GM12878 (cell line): Measurements from ENCODE around the gene TRIL. TPM values are rescaled to one million over a fixed set of nuclear protein-coding genes. Genes with fewer than 3 reads are reported as not detected.

ENCODE experiments used
- BCL11A ChIP-seq: IDR thresholded peaks from 2 replicates; pipeline ENCODE4 v1.6.1; 2011; ENCODE audit warnings: low read depth, low read length
- BCL3 ChIP-seq: IDR thresholded peaks from 2 replicates; pipeline ENCODE4 v1.6.1; 2011; ENCODE audit warnings: borderline replicate concordance, low read depth, mild to moderate bottlenecking, moderate library complexity, low read length; ENCODE audit not compliant: insufficient read depth, poor library complexity, severe bottlenecking
- CBFB ChIP-seq: IDR thresholded peaks from 2 replicates; pipeline ENCODE4 v1.6.1; 2016; ENCODE audit warnings: antibody characterized with exemption, low read depth
- RUNX3 ChIP-seq: IDR thresholded peaks from 2 replicates; pipeline ENCODE4 v1.6.1; 2012; ENCODE audit warnings: low read length, inconsistent platforms
- TBL1XR1 ChIP-seq: IDR thresholded peaks from 2 replicates; pipeline ENCODE4 v1.6.1; 2012; ENCODE audit warnings: low read depth, low read length, improper control_type of control experiment
- polyA plus RNA-seq, 11 experiments: library from polyadenylated mRNA; depleted of rRNA in 4 of 11; unstranded in 6 of 11; stranded (reverse) in 5 of 11; fragments of >200 nt; fragmentation: Nextera tagmentation in 4 of 11; fragmentation: Illumina TruSeq in 1 of 11; extraction: Ambion mirVana in 4 of 11; extraction: Trizol in 1 of 11; gene quantifications; 1 replicate in 1 of 11; 2 replicates in 10 of 11; pipeline versions ENCODE4 v1.2.1 to v1.2.3, GENCODE V29; 2011 to 2016; ENCODE audit warnings: inconsistent platforms in 2 of 11, missing spikeins in 2 of 11, low read depth in 1 of 11
- total RNA-seq, 4 experiments: library from RNA; depleted of rRNA in 3 of 4; stranded (reverse); fragments of >200 nt in 3 of 4; fragmentation: Illumina TruSeq in 1 of 4; extraction: Trizol in 1 of 4; gene quantifications; 2 replicates each; pipeline versions ENCODE4 v1.2.1 to v1.2.3, GENCODE V29; 2013 to 2021

TRIL gene
- total and polyA plus RNA-seq, 10 of the 15 experiments (the other 5 are each of a cell fraction or from before 2014, with no cell fraction given): not detected

- TF ChIP-seq BCL3: no peak
- TF ChIP-seq TBL1XR1: no peak
- TF ChIP-seq RUNX3: no peak
- TF ChIP-seq BCL11A: no peak
- TF ChIP-seq CBFB: no peak
Observed at GRCh38 chr7:28903730-28904577, 54.2 kb downstream of the TRIL start (continued).

Other genes with a start within 250 kb of the TRIL start
- gene CPVL, start 188.2 kb upstream of the TRIL start, total RNA-seq (2014; rRNA removed): not detected in 2 replicates
- not detected in 2 replicates for gene CPVL, start 188.2 kb upstream of the TRIL start, total RNA-seq (2014; rRNA removed; fragmentation: Illumina TruSeq; extraction: Trizol)
- 0.59 TPM in 1 of 2 replicates, not detected in the other for gene CPVL, start 188.2 kb upstream of the TRIL start, total RNA-seq (2021)
- gene CPVL, start 188.2 kb upstream of the TRIL start, polyA plus RNA-seq (2011; rRNA removed): 0.13 TPM in 1 of 2 replicates, not detected in the other
- gene CPVL, start 188.2 kb upstream of the TRIL start, polyA plus RNA-seq (2014; fragmentation: Illumina TruSeq; extraction: Trizol): not detected in 2 replicates
- gene CPVL, start 188.2 kb upstream of the TRIL start, polyA plus RNA-seq (2014; fragmentation: Nextera tagmentation; extraction: Ambion mirVana): not detected
- gene CPVL, start 188.2 kb upstream of the TRIL start, polyA plus RNA-seq (2014; rRNA removed): not detected in 2 replicates
- gene CPVL, start 188.2 kb upstream of the TRIL start, polyA plus RNA-seq (2016; fragmentation: Nextera tagmentation; extraction: Ambion mirVana): not detected
- 0.17 and 0.33 TPM in 2 replicates for gene CHN2, start 236.4 kb upstream of the TRIL start, total RNA-seq (2014; rRNA removed)
- 0.58 and 0.60 TPM in 2 replicates for gene CHN2, start 236.4 kb upstream of the TRIL start, total RNA-seq (2014; rRNA removed; fragmentation: Illumina TruSeq; extraction: Trizol)
- gene CHN2, start 236.4 kb upstream of the TRIL start, total RNA-seq (2021): 0.27 and 0.33 TPM in 2 replicates
- 3.8 and 4.2 TPM in 2 replicates for gene CHN2, start 236.4 kb upstream of the TRIL start, polyA plus RNA-seq (2011; rRNA removed)
- gene CHN2, start 236.4 kb upstream of the TRIL start, polyA plus RNA-seq (2014; fragmentation: Illumina TruSeq; extraction: Trizol): 0.24 and 0.93 TPM in 2 replicates
- under 1 TPM in 1 of 2 experiments, not detected in 1; 0.11 TPM for gene CHN2, start 236.4 kb upstream of the TRIL start, polyA plus RNA-seq (2014; fragmentation: Nextera tagmentation; extraction: Ambion mirVana)
- 0.30 and 0.85 TPM in 2 replicates for gene CHN2, start 236.4 kb upstream of the TRIL start, polyA plus RNA-seq (2014; rRNA removed)
- under 1 TPM in 1 of 2 experiments, not detected in 1; 0.42 TPM for gene CHN2, start 236.4 kb upstream of the TRIL start, polyA plus RNA-seq (2016; fragmentation: Nextera tagmentation; extraction: Ambion mirVana)